Measurements from ENCODE around the gene ETV2. TPM values are rescaled to one million over a fixed set of nuclear protein-coding genes. Genes with fewer than 3 reads are reported as not detected.

The ETV2 gene
- total and polyA plus RNA-seq, 4 donors: 0.17 to 1.8 (median 1.1) TPM

- Histone ChIP-seq H3K4me1 (ENCODE audit: control insufficient read depth in 4 of 4, insufficient read depth in 4 of 4, low read length in 3 of 4) (peaks cover 0 to 6% (median 2%) of the 10 kb centered on the region in 4 donors), H3K27ac (ENCODE audit: low read depth in 1 of 2, low read length in 2 of 2) (no peak overlapping the region), H3K9ac (ENCODE audit: low read depth in 1 of 2, low read length in 2 of 2) (no peak overlapping the region), H3K36me3 (ENCODE audit: control insufficient read depth in 4 of 4, insufficient read depth in 3 of 4, low read depth in 1 of 4, low read length in 3 of 4) (no peaks in the 10 kb centered on the region), H3K27me3 (ENCODE audit: control insufficient read depth in 4 of 4, insufficient read depth in 4 of 4, low read length in 3 of 4) (no peaks in the 10 kb centered on the region), H3K4me3 (ENCODE audit: low read depth in 1 of 3, low read length in 3 of 3) (no peak overlapping the region), H3K9me3 (ENCODE audit: control insufficient read depth in 4 of 4, low read length in 3 of 4) (no peaks in the 10 kb centered on the region)
- no peak for TF ChIP-seq FOXA1 (IDR thresholded peaks at IDR 0.05)
- DNase-seq (ENCODE audit: low spot score): no peak
- WGBS: 82% methylated on average over 6 of the region's 6 CpGs
Observed at GRCh38 chr19:35669566-35669965, 28.0 kb downstream of the ETV2 start.

- peaks cover 0 to 6% (median 2%) of the 10 kb centered on the region in 4 donors for H3K4me1 ChIP-seq (ENCODE audit: control insufficient read depth in 4 of 4, insufficient read depth in 4 of 4, low read length in 3 of 4)
- H3K4me3 ChIP-seq (ENCODE audit: low read depth in 1 of 3, low read length in 3 of 3): no peak overlapping the region
- no peaks in the 10 kb centered on the region for H3K27me3 ChIP-seq (ENCODE audit: control insufficient read depth in 4 of 4, insufficient read depth in 4 of 4, low read length in 3 of 4)
- no peak overlapping the region for H3K27ac ChIP-seq (ENCODE audit: low read depth in 1 of 2, low read length in 2 of 2)
- no peaks in the 10 kb centered on the region for H3K36me3 ChIP-seq (ENCODE audit: control insufficient read depth in 4 of 4, insufficient read depth in 3 of 4, low read depth in 1 of 4, low read length in 3 of 4)
- DNase-seq (ENCODE audit: low spot score): no peak
- H3K9ac ChIP-seq (ENCODE audit: low read depth in 1 of 2, low read length in 2 of 2): no peak overlapping the region
- H3K9me3 ChIP-seq (ENCODE audit: control insufficient read depth in 4 of 4, low read length in 3 of 4): no peaks in the 10 kb centered on the region
- 71% methylated on average over 4 of the region's 4 CpGs for WGBS
- no peak for TF ChIP-seq RXRA (IDR thresholded peaks at IDR 0.05)
- no peak for TF ChIP-seq HNF4A (conservative IDR thresholded peaks at IDR 0.05)
- TF ChIP-seq ZBTB33 (IDR thresholded peaks at IDR 0.05): no peak
- no peak for TF ChIP-seq MAX (IDR thresholded peaks at IDR 0.05)
- no peak for TF ChIP-seq ATF3 (IDR thresholded peaks at IDR 0.05)
- no peak for TF ChIP-seq CTCF (IDR thresholded peaks at IDR 0.05; ENCODE audit: low read depth, low read length, missing input control)
- TF ChIP-seq HNF4G (IDR thresholded peaks at IDR 0.05): no peak
- no peak for TF ChIP-seq SP1 (IDR thresholded peaks at IDR 0.05)
Observed at GRCh38 chr19:35669974-35670373, 28.4 kb downstream of the ETV2 start.

DNA sequence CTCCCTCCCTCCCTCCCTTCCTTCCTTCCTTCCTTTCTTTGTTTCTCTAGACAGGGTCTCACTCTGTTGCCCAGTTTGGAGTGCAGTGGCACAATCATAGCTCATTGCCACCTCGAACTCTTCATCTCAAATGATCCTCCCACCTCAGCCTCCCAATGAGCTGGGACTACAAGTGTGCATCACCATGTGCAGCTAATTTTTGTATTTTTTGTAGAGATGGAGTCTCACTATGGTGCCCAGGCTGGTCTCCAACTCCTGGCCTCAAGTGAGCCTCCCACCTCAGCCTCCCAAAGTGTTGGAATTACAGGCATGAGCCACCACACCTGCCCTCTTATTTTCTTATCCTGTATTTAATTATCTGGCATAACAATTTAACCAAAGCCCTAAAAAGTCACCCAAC is 29.1 kb downstream of the ETV2 start:
- Histone ChIP-seq H3K36me3 (ENCODE audit: control insufficient read depth in 4 of 4, insufficient read depth in 3 of 4, low read depth in 1 of 4, low read length in 3 of 4) (no peaks in the 10 kb centered on the region), H3K9me3 (ENCODE audit: control insufficient read depth in 4 of 4, low read length in 3 of 4) (no peaks in the 10 kb centered on the region), H3K9ac (ENCODE audit: low read depth in 1 of 2, low read length in 2 of 2) (no peak overlapping the region), H3K27me3 (ENCODE audit: control insufficient read depth in 4 of 4, insufficient read depth in 4 of 4, low read length in 3 of 4) (no peaks in the 10 kb centered on the region), H3K4me3 (ENCODE audit: low read depth in 1 of 3, low read length in 3 of 3) (no peak overlapping the region), H3K27ac (ENCODE audit: low read depth in 1 of 2, low read length in 2 of 2) (no peak overlapping the region), H3K4me1 (ENCODE audit: control insufficient read depth in 4 of 4, insufficient read depth in 4 of 4, low read length in 3 of 4) (peaks cover 0 to 6% (median 2%) of the 10 kb centered on the region in 4 donors)
- no peak for TF ChIP-seq NR2F2 (IDR thresholded peaks at IDR 0.05)
- TF ChIP-seq MAX (IDR thresholded peaks at IDR 0.05): no peak
- TF ChIP-seq HNF4G (IDR thresholded peaks at IDR 0.05): no peak
- TF ChIP-seq FOXA2 (IDR thresholded peaks at IDR 0.05): no peak
- no peak for TF ChIP-seq FOXA1 (IDR thresholded peaks at IDR 0.05)
- no peak for TF ChIP-seq ATF3 (IDR thresholded peaks at IDR 0.05)
- TF ChIP-seq RXRA (IDR thresholded peaks at IDR 0.05): no peak
- no peak for TF ChIP-seq JUND (IDR thresholded peaks at IDR 0.05)
- TF ChIP-seq SP1 (IDR thresholded peaks at IDR 0.05): no peak
- no peak for TF ChIP-seq RAD21 (IDR thresholded peaks at IDR 0.05)
- no peak for TF ChIP-seq YY1 (IDR thresholded peaks at IDR 0.05)
- TF ChIP-seq, protein P1, sequence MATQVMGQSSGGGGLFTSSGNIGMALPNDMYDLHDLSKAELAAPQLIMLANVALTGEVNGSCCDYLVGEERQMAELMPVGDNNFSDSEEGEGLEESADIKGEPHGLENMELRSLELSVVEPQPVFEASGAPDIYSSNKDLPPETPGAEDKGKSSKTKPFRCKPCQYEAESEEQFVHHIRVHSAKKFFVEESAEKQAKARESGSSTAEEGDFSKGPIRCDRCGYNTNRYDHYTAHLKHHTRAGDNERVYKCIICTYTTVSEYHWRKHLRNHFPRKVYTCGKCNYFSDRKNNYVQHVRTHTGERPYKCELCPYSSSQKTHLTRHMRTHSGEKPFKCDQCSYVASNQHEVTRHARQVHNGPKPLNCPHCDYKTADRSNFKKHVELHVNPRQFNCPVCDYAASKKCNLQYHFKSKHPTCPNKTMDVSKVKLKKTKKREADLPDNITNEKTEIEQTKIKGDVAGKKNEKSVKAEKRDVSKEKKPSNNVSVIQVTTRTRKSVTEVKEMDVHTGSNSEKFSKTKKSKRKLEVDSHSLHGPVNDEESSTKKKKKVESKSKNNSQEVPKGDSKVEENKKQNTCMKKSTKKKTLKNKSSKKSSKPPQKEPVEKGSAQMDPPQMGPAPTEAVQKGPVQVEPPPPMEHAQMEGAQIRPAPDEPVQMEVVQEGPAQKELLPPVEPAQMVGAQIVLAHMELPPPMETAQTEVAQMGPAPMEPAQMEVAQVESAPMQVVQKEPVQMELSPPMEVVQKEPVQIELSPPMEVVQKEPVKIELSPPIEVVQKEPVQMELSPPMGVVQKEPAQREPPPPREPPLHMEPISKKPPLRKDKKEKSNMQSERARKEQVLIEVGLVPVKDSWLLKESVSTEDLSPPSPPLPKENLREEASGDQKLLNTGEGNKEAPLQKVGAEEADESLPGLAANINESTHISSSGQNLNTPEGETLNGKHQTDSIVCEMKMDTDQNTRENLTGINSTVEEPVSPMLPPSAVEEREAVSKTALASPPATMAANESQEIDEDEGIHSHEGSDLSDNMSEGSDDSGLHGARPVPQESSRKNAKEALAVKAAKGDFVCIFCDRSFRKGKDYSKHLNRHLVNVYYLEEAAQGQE (IDR thresholded peaks at IDR 0.05): no peak
- TF ChIP-seq ZBTB33 (IDR thresholded peaks at IDR 0.05): no peak
- WGBS: 91% methylated on average over 1 of the region's 1 CpG
- DNase-seq (ENCODE audit: low spot score): no peak

Data from liver (tissue), 9 donors.